CD4-positive, alpha-beta T cell (primary cell): ENCODE measurements around the gene UNC13C. TPM values are rescaled to one million over a fixed set of nuclear protein-coding genes. Genes with fewer than 3 reads are reported as not detected.

Source experiments
- ATAC-seq: fragments of 200-7000 bp; cut with Tn5 transposase; one replicate; pipeline ENCODE4 v1.10.0; 2022; ENCODE audit warnings: mild to moderate bottlenecking; ENCODE audit not compliant: poor library complexity
- CTCF ChIA-PET: fragments of 350-600 bp; sonication (Branson Sonifier 250); formaldehyde crosslinking; loops from one replicate; lab custom pipeline; 2021; ENCODE audit warnings: antibody characterized with exemption, inconsistent platforms; lab: Charles Lee
- POLR2A ChIA-PET: fragments of 350-600 bp; sonication (Branson Sonifier 250); formaldehyde crosslinking; loops from one replicate; lab custom pipeline; 2021; ENCODE audit warnings: antibody characterized with exemption, inconsistent platforms; lab: Charles Lee
- DNase-seq, 14 experiments: peaks; one replicate each; pipeline ENCODE4 v3.0.0-alpha.2; 2013 to 2020; ENCODE audit warnings: mixed read lengths in 2 of 14
- H3K27ac ChIP-seq, 2 donors: one replicate each; pipeline versions ENCODE4 v1.5.1 to v1.7.0; 2013; ENCODE audit warnings: low read length in 2 of 2, low read depth in 1 of 2, mild to moderate bottlenecking in 1 of 2
- H3K27me3 ChIP-seq, 2 experiments: 1 replicate in 1 of 2; 2 replicates in 1 of 2; pipeline versions ENCODE4 v1.6.1 to v1.7.0; 2013; ENCODE audit warnings: low read length in 2 of 2, control low read depth in 1 of 2, mild to moderate bottlenecking in 1 of 2, moderate library complexity in 1 of 2; ENCODE audit not compliant: insufficient read depth in 2 of 2, control insufficient read depth in 1 of 2
- H3K36me3 ChIP-seq: one replicate; pipeline ENCODE4 v1.6.1; 2013; ENCODE audit warnings: low read length, control low read depth; ENCODE audit not compliant: insufficient read depth
- H3K4me1 ChIP-seq: one replicate; pipeline ENCODE4 v1.6.1; 2013; ENCODE audit warnings: low read length, control low read depth; ENCODE audit not compliant: insufficient read depth
- H3K4me3 ChIP-seq: one replicate; pipeline ENCODE4 v1.5.1; 2013; ENCODE audit warnings: mild to moderate bottlenecking, low read length, moderate library complexity
- H3K9me3 ChIP-seq, 2 experiments: 1 replicate in 1 of 2; 2 replicates in 1 of 2; pipeline versions ENCODE4 v1.6.1 to v1.7.0; 2013; ENCODE audit warnings: low read length in 2 of 2, mild to moderate bottlenecking in 2 of 2, control low read depth in 1 of 2, moderate library complexity in 1 of 2; ENCODE audit not compliant: control insufficient read depth in 1 of 2, insufficient read depth in 1 of 2
- H3K27ac Mint-ChIP-seq: one replicate; pipeline ENCODE4 v1.8.0; 2020; ENCODE audit warnings: mixed read lengths
- H3K27me3 Mint-ChIP-seq: one replicate; pipeline ENCODE4 v1.8.0; 2021; ENCODE audit warnings: mixed read lengths
- H3K36me3 Mint-ChIP-seq: one replicate; pipeline ENCODE4 v1.8.0; 2021; ENCODE audit warnings: low read depth, mixed read lengths
- H3K4me1 Mint-ChIP-seq: one replicate; pipeline ENCODE4 v1.8.0; 2021; ENCODE audit warnings: low read depth, mixed read lengths
- H3K4me3 Mint-ChIP-seq: one replicate; pipeline ENCODE4 v1.8.0; 2020; ENCODE audit warnings: mild to moderate bottlenecking, mixed read lengths
- H3K9me3 Mint-ChIP-seq: one replicate; pipeline ENCODE4 v1.8.0; 2020; ENCODE audit warnings: mixed read lengths
- intact Hi-C, 2 experiments: fragments of 100-400 bp; cut with DNase I in 1 of 2; cut with micrococcal nuclease in 1 of 2; formaldehyde crosslinking; loops; one replicate each; pipeline versions ENCODE4 v1.15.1 to v1.9.0; 2023 to 2025; cut with DNase I, micrococcal nuclease
- total RNA-seq, 174 experiments: library from RNA in 2 of 174; stranded (reverse) in 2 of 174; gene quantifications; one replicate each; pipeline ENCODE4 v1.2.3 and lab custom pipeline; 2021 to 2026
- TF ChIP-seq, protein P1 (sequence below): fragments of 200-600 bp; IDR thresholded peaks from one replicate; pipeline ENCODE4 v1.8.0; 2022; ENCODE audit warnings: antibody characterized with exemption, mild to moderate bottlenecking

UNC13C gene
- total RNA-seq, 2 experiments from 2014 or later = not detected

DNA sequence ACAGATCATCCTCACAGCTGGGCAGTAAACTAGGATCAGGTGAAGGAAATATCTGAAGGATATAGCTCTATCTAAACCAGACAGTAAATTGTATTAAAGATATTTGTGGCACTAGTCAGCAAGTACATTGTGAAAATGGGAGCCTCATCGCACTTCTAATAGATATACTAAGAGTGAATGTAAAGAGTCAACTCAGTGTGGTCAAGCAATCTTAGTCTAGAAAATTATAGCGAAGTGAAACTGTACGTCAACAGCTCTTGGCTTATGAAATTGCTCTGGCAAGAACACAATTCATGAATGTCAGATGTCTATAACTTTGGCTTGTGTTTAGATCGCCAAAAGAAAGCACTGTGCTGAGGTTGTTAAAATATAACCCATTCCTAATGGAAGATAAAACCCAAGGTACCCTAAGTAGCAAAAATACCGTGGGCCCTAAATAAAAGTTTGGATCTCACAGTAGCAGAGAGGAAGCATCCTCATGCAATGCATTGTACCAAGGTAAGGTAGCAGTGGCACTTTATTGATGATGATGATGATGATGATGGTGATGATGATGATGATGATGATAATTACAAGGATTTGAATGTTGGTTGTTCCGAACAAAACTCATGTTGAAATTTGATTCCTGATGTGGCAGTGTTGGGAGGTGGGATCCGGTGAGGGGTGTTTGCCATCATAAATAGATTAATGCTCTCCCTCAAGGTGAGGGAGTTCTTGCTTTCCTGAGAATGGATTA is 228.5 kb downstream of the UNC13C start:
- POLR2A ChIA-PET = no interaction called here
- Mint-ChIP-seq H3K9me3 (peaks cover 2% of the 10 kb centered on the region), H3K27me3 (no peaks in the 10 kb centered on the region), H3K4me3 (no peak overlapping the region), H3K36me3 (no peaks in the 10 kb centered on the region), H3K27ac (no peak overlapping the region), H3K4me1 (no peaks in the 10 kb centered on the region)
- intact Hi-C loops = no loop called here
- DNase-seq (no peak), ATAC-seq (no peak)
- TF ChIP-seq, protein P1, sequence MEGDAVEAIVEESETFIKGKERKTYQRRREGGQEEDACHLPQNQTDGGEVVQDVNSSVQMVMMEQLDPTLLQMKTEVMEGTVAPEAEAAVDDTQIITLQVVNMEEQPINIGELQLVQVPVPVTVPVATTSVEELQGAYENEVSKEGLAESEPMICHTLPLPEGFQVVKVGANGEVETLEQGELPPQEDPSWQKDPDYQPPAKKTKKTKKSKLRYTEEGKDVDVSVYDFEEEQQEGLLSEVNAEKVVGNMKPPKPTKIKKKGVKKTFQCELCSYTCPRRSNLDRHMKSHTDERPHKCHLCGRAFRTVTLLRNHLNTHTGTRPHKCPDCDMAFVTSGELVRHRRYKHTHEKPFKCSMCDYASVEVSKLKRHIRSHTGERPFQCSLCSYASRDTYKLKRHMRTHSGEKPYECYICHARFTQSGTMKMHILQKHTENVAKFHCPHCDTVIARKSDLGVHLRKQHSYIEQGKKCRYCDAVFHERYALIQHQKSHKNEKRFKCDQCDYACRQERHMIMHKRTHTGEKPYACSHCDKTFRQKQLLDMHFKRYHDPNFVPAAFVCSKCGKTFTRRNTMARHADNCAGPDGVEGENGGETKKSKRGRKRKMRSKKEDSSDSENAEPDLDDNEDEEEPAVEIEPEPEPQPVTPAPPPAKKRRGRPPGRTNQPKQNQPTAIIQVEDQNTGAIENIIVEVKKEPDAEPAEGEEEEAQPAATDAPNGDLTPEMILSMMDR = no peak
- Histone ChIP-seq H3K36me3 (no peaks in the 10 kb centered on the region), H3K27ac (no peak overlapping the region), H3K9me3 (no peaks in the 10 kb centered on the region), H3K27me3 (no peaks in the 10 kb centered on the region), H3K4me3 (no peak overlapping the region), H3K4me1 (no peaks in the 10 kb centered on the region)
- CTCF ChIA-PET = no interaction called here

- TF ChIP-seq, protein P1 = no peak
- ATAC-seq (no peak), DNase-seq (no peak)
- H3K36me3 ChIP-seq = no peaks in the 10 kb centered on the region
- Mint-ChIP-seq H3K9me3 (peaks cover 2% of the 10 kb centered on the region), H3K4me1 (no peaks in the 10 kb centered on the region), H3K36me3 (no peaks in the 10 kb centered on the region), H3K27ac (no peak overlapping the region), H3K4me3 (no peak overlapping the region), H3K27me3 (no peaks in the 10 kb centered on the region)
- ChIA-PET CTCF (no interaction called here), POLR2A (no interaction called here)
- no peak overlapping the region for H3K4me3 ChIP-seq
- intact Hi-C loops = no loop called here
- no peak overlapping the region for H3K27ac ChIP-seq
- no peaks in the 10 kb centered on the region for H3K4me1 ChIP-seq
- no peaks in the 10 kb centered on the region for H3K9me3 ChIP-seq
- no peaks in the 10 kb centered on the region for H3K27me3 ChIP-seq
Observed at GRCh38 chr15:54208786-54209185, 230.5 kb downstream of the UNC13C start.

DNA sequence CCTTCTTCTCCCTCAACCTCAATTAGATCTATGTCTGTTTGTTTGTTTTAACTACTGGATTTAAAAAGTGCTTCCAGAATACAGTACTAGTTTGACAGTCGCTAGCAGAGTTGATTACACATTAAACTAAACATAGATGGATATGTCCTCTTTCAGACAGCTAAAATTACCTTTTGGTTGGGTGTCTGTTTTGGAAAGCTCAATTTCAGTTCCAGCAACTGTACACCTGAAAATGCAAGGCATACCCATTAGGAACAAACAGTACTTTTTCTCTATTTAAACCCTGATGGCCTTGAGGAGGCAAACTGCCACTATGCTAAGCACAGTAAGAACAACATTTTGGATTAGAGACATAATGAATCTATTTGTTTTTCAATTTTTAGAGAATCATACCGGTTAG is 234.4 kb downstream of the UNC13C start:
- Histone ChIP-seq H3K27ac (no peak overlapping the region), H3K4me1 (no peaks in the 10 kb centered on the region), H3K36me3 (no peaks in the 10 kb centered on the region), H3K27me3 (no peaks in the 10 kb centered on the region), H3K4me3 (no peak overlapping the region), H3K9me3 (no peaks in the 10 kb centered on the region)
- ChIA-PET POLR2A (no interaction called here), CTCF (no interaction called here)
- TF ChIP-seq, protein P1 = no peak
- no peak overlapping the region for H3K27ac Mint-ChIP-seq
- H3K27me3 Mint-ChIP-seq = no peaks in the 10 kb centered on the region
- H3K36me3 Mint-ChIP-seq = no peaks in the 10 kb centered on the region
- no peaks in the 10 kb centered on the region for H3K4me1 Mint-ChIP-seq
- intact Hi-C loops = no loop called here
- ATAC-seq (no peak), DNase-seq (no peak)
- no peak overlapping the region for H3K4me3 Mint-ChIP-seq
- peaks cover 5% of the 10 kb centered on the region for H3K9me3 Mint-ChIP-seq
